Stimulated activated CD4-positive, alpha-beta T cell treated with anti-CD3 and anti-CD28 coated beads, TNF-alpha, amount 100 ng/mL, for 1 hour (primary cell): Measurements from ENCODE around the gene TNRC18.
A peak's percentile ranks its signal among the peaks of the same experiment; 100 is the strongest.

ENCODE experiments used
- DNase-seq, 3 donors: peaks; one replicate each; pipeline ENCODE4 v3.0.0-alpha.2; 2020; ENCODE audit warnings: low read depth in 3 of 3, low spot score in 1 of 3

Gene TNRC18

DNA sequence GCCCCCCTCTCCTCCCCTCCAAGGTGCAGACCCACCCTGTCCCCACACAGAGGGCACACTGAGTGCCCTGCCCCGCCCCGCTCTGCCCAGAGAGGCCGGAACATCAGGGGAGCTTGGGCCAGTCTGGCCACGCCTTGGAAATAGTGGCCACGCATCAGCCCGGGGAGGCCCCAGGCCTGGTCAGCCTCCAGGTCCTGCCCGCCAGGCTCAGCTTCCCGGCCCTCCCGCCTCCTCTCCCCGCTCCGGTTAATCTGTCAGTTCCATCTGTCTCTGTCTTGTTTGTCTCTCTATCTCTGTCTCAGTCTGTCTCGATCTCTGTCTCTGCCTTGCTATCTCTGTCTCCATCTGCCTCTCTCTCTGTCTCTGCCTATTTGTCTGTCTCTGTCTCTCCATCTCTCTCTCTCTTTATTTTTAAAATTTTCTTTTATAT, 28.9 kb upstream of the TNRC18 start:
- DNase-seq, result no peak

DNA sequence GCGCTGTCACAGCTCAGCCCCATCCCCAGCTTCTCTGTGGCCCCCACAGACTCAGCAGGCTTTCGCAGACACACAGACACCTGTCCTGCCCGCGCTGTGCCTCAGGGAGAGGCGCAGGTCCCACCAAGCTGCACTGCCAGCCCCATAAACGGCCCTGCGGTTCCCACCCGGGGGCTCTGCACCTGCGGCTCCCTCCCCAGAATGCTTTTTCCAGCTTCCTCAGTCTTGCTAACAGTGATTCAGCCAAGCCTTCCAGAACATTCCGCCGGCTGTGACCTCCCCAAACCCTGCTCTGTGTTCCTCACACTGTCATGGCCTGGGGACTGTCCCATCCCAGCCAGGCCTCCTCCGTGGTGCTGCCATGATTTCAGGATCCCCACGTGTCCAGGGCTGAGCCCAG, 27.8 kb upstream of the TNRC18 start:
- no peak for DNase-seq

DNA sequence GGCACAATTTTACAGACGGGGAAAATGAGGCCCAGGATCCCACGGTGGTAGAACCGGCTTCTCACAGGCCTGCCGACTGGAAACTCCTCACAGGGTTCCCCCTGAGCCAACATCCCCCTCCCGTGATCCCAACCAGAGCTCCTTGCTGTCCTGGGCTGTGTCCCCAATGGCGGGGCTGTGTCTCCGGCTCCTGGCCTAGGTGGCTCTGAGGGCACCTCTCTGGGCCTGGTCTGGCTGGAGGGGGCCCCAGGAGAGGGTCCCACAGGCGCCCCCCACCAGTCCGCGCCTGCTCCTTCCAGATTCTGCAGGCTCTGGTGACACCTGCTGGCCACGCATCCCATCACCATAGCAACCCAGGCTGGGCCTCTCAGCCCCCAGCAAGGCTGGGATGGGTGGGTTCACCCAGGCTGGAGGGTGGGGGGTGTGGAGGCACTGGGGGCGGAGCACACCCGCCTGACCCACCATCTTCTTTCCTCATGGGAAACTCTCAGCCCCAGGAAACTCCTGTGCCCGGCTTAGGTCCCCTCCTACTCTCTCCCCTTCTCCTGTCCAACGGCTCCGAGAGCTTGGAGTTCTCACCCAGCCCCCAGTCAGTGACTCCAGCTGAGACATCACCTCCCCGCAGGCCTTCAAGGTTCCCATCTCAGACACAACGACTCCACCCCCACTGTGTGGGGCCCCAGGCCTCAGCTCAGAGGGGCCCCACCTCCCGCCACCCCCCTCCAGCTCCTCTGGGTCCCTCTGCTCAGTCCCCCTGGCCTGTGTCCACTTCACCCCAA, 27.1 kb upstream of the TNRC18 start:
- DNase-seq, result peak in 2 of 3 donors; percentile 7 to 28

DNA sequence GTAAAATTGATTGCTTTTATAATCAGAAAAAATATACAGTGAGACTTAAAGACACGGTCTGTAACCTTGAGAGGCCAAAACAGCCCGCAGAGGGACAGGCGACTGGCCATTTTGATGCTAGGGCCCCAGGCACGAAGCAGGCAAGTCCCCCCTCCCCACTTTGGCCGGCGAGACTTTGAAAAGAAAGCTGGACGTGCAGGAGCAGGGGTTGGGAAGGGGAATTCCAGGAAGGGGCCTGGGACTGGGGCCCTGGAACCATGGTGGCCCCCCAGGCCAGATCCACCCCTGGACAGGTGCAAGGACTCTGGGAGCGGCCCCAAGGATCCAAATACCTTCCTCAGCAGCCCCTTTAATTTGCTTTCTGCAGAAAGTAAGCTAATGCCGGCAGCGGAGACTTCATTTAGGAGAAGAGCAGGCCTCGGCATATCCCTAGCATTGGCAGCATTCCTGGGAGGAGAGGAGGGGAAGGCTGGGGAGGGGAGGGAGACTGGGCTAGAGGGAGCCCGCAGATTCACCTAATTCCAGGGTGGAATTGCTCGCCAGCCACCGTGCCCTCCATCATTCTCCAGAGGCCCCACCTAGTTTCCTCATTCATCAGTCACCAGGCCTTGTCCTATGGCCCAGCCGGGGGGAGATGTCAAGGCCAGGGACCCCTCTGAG, 24.9 kb upstream of the TNRC18 start:
- DNase-seq, result no peak

DNA sequence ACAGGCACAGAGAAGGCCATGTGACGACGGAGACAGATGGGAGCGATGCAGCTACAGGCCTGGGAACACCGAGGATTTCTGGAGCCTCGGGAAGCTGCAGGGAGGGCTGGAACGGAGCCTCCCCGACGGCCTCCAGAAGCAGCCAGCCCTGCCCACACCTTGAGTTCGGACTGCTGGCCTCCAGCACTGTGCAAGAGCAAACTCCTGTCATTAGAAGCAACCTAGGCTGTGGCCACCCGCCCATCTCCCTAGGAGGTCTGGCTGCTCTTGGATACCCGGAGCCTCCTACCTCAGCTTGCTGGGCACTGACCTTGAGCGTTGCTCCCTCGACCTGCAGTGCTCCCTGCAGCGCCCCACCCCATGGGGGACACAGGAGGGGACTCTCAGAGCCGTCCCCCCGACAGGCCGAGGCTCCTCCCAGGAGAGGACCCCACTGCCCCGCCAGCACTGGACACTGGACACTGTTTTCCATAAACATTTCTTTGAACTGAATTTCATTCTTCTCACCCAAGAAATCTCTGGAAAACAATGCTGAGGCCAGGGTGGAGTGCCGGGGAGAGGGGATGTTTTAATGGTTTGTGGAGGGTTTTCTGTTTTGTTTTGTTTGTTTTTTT, 22.5 kb upstream of the TNRC18 start:
- no peak for DNase-seq

GRCh38 chr7:5443678-5444077, 20.0 kb upstream of the TNRC18 start:
- no peak for DNase-seq

DNA sequence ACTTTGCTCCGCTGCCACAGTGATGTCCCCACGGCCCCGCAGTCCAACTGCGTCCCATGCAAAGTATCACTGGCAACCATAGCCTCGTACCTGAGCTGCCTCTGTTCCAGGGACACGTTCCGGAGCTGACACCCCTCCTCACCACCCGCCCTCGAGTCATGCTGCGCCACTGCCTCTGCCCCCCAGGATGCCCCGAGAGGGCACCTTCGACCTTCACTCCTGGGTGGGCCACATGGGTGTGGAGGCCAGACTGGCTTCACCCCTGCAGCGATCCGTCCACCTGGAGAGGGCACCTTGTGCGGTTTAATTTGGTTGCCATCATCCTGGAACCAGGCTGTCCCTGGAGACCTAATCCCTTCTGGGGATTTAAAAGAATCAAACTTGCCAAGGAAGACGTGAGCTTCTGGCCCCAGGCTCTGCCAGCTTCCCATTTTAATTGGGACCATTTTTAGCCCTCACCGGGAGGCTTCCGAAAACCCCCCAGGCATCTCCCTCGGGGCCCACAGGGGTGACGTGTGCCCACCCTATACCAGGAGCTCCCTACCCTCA, 19.2 kb upstream of the TNRC18 start:
- DNase-seq, result no peak

DNA sequence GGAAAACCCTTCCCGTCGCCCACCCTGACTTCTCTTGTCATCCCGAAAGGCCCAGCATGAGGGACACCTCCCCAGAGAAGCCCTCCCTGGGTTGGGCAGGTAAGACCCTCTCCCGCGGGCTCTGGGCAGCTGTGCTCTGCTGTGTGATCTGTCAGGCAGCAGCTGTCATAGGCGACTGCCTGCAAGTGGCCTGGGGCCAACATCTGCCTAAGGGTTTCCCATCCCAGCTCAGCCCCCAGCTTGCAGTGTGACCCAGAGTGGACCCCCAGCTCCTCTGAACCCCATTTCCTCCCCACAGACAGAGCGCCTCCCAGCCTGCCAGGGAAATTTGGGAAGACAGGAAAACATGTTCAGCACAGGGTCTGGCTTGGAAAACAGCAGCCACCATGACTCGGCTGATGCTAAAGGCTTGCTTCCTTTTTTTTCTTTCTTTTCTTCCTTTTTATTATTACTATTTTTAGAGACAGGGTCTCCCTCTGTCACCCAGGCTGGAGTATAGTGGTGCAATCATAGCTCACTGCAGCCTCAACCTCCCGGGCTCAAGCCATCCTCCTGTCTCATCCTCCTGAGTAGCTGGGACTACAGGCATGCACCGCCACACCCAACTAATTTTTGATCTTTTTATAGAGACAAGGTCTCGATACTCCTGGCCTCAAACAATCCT, 18.3 kb upstream of the TNRC18 start:
- DNase-seq, result no peak

DNA sequence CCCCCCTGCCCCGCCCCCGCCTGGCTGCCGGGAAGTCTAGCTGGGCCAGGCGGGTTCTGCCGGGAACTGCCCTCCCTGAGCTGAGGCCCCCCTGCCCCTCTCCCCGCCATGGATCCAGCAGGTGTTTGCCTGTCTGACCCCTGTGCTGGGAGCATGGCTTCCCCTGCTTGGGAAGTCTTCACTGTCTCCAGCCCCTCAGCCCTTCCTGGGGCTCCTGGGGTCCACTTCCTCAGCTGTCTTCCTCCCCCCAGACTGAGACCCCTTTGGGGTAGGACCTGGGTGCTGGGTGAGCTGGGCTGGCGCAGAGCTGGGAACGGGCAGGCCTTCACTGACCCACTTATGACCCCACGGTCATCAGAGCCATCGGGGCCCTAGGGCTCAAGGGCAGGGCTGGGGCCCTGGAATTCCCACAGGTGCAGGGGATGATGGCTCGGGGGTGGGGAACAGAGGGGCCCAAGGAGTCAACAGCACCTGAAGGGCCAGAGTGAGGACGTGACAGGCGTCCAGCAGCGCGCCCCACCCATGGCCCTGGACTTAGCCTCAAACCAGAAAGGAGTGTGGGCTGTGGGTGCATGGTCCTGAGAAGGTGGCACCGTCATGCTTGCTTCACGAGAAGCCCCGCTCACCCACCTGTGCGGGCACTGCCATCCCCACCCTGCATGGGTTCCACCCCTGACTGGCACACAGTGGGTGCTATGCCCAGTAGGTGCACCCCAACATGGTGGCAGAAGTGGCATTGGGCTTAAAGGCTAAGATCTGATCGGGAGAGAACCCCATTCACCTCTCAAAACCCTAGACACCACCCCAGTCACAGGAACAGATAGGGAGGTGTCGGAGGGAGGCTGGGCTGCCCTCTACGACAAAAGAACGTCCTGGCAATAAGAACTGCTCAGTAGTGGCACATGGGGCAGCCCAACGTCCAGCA, 16.2 kb upstream of the TNRC18 start:
- DNase-seq, result no peak

GRCh38 chr7:5439209-5439571, 15.6 kb upstream of the TNRC18 start:
- no peak for DNase-seq

GRCh38 chr7:5437987-5438386, 14.4 kb upstream of the TNRC18 start:
- DNase-seq, result no peak

- no peak for DNase-seq
Measured at GRCh38 chr7:5437348-5437892, 13.8 kb upstream of the TNRC18 start.

DNA sequence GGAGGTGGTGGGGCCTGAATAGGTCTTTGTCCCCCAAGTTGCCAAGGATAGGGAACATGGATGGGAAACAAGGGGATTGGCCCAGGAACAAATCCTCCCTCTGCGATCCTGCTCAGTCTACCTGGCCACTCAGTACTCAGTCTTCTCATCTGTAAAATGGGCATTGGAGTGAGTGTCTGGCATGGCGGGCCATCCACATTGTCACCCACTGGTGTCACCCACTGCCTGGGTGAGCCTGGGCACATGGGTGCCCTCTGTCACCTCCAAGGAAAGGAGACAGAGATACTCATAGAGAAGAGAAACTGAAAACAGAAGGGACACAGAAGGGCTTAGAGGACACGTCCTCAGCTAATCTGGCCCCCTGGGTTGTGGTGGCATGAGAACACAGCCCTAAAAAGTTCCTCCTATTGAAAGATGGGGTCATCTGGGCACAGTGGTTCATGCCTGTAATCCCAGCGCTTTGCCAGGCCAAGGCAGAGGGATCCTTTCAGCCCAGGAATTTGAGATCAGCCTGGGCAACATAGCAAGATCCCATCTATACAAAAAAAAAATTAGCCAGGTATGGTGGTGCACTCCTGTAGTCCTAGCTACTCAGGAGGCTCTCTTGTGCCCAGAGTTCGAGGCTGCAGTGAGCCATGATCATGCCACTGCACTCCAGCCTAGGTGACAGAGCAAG, 12.5 kb upstream of the TNRC18 start:
- no peak for DNase-seq

DNA sequence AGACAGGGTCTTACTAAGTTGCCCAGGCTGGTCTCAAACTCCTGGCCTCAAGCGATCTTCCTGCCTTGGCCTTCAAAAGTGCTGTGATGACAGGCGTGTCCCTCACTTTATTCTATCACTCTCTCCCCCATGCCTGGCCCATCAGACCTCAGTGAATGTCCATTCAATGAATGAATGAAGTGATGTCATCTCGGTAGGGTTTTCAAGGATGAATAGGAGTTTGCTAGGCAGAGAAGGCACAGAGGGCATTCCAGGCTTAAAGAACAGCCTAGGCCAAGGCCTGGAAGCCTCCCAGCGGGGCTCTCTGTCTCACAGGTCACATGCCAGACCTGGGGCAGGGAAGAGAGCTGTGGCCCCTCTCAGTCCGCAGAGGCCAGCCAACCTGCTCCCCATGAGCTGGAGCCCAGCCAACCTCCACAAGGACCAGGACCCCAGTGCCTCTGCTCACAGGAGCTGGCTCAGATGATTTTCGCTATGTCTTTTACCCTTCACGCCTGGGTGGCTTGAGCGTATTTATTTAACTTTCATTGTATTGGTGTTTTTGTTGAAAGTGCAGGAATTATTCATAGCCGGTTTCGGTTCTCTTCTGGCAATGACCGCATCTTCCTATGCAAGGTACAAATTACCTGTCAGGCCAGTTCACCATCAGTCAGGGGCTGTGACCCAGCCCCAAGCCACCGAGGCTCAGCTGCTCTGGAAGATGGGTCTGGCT, 11.8 kb upstream of the TNRC18 start:
- DNase-seq, result no peak

- no peak for DNase-seq
Measured at GRCh38 chr7:5433181-5433580, 9.5 kb upstream of the TNRC18 start.

- DNase-seq, result no peak
Measured at GRCh38 chr7:5432691-5433090, 9.1 kb upstream of the TNRC18 start.

GRCh38 chr7:5431560-5432015, 8.0 kb upstream of the TNRC18 start:
- no peak for DNase-seq

GRCh38 chr7:5430612-5430947, 6.9 kb upstream of the TNRC18 start:
- DNase-seq, result no peak
